ENCODE data around the gene HESX1. TPM values are rescaled to one million over a fixed set of nuclear protein-coding genes. Genes with fewer than 3 reads are reported as not detected.

The HESX1 gene
- total RNA-seq, 1 experiment from 2014 or later: 5.6 TPM

- ATAC-seq: no peak
- no peak for DNase-seq (ENCODE audit: low spot score)
- TF ChIP-seq KAT7 (CRISPR knock-in tag; IDR thresholded peaks at IDR 0.05; ENCODE audit: borderline replicate concordance) (no peak), ZSCAN18 (CRISPR knock-in tag; IDR thresholded peaks at IDR 0.05) (no peak), CREB1 (CRISPR knock-in tag; IDR thresholded peaks at IDR 0.05) (no peak), CBFB (CRISPR knock-in tag; IDR thresholded peaks at IDR 0.05; ENCODE audit: low read depth) (no peak), ZNF263 (CRISPR knock-in tag; IDR thresholded peaks at IDR 0.05; ENCODE audit: low read depth) (no peak), FOXJ3 (CRISPR knock-in tag; IDR thresholded peaks at IDR 0.05; ENCODE audit: borderline replicate concordance) (no peak), CDX4 (CRISPR knock-in tag; IDR thresholded peaks at IDR 0.05; ENCODE audit: borderline replicate concordance) (no peak), ZNF138 (CRISPR knock-in tag; conservative IDR thresholded peaks at IDR 0.05) (no peak), SOX15 (CRISPR knock-in tag; IDR thresholded peaks at IDR 0.05) (no peak), NFE2L1 (CRISPR knock-in tag; IDR thresholded peaks at IDR 0.05) (no peak), AR (CRISPR knock-in tag; IDR thresholded peaks at IDR 0.05) (no peak), USF2 (CRISPR knock-in tag; IDR thresholded peaks at IDR 0.05) (no peak), AFF4 (CRISPR knock-in tag; IDR thresholded peaks at IDR 0.05; ENCODE audit: borderline replicate concordance) (no peak), ATF3 (CRISPR knock-in tag; conservative IDR thresholded peaks at IDR 0.05) (no peak)
- ChIA-PET POLR2A (no interaction called here), CTCF (interaction anchor here (1.1 to 1.6 kb wide), 2 partner anchors 11 to 60 kb away, joined by 3 to 5 read pairs; partner anchors contain the start of gene APPL1)
- Mint-ChIP-seq H3K4me3 (no peak overlapping the region), H3K27ac (no peak overlapping the region), H3K36me3 (no peaks in the 10 kb centered on the region), H3K4me1 (peaks cover 36% of the 10 kb centered on the region), H3K9me3 (peaks cover 5% of the 10 kb centered on the region), H3K27me3 (ENCODE audit: low read depth) (peaks cover 25% of the 10 kb centered on the region)
Observed at GRCh38 chr3:57168151-57168550, 31.6 kb downstream of the HESX1 start.

GRCh38 chr3:57166660-57167059 is 33.1 kb downstream of the HESX1 start:
- peaks cover 32% of the 10 kb centered on the region for H3K27me3 Mint-ChIP-seq (ENCODE audit: low read depth)
- H3K27ac Mint-ChIP-seq: no peak overlapping the region
- CTCF ChIA-PET: interaction anchor here (1.0 to 1.6 kb wide), 5 partner anchors 13 to 66 kb away, joined by 3 to 5 read pairs (median 4); no protein-coding TSS in a partner anchor
- no peak overlapping the region for H3K4me3 Mint-ChIP-seq
- no peak for TF ChIP-seq TEAD4 (CRISPR knock-in tag; IDR thresholded peaks at IDR 0.05)
- no peak for TF ChIP-seq IRF1 (CRISPR knock-in tag; IDR thresholded peaks at IDR 0.05)
- no peak for TF ChIP-seq HMGXB4 (CRISPR knock-in tag; IDR thresholded peaks at IDR 0.05)
- TF ChIP-seq IRF2 (CRISPR knock-in tag; IDR thresholded peaks at IDR 0.05; ENCODE audit: borderline replicate concordance, low read depth): no peak
- no peak for TF ChIP-seq CBFB (CRISPR knock-in tag; IDR thresholded peaks at IDR 0.05; ENCODE audit: low read depth)
- TF ChIP-seq SMAD4 (CRISPR knock-in tag; IDR thresholded peaks at IDR 0.05): no peak
- TF ChIP-seq NFE2L1 (CRISPR knock-in tag; IDR thresholded peaks at IDR 0.05): no peak
- peaks cover 5% of the 10 kb centered on the region for H3K9me3 Mint-ChIP-seq
- ATAC-seq: no peak
- peaks cover 51% of the 10 kb centered on the region for H3K4me1 Mint-ChIP-seq
- no peak for DNase-seq (ENCODE audit: low spot score)
- POLR2A ChIA-PET: interaction anchor here (1.2 kb wide), 1 partner anchor 33 kb away, joined by 4 read pairs; the partner anchor contains the start of gene HESX1
- no peaks in the 10 kb centered on the region for H3K36me3 Mint-ChIP-seq

Data from WTC11 (cell line).